Measurements from ENCODE around the gene C4orf17.
A peak's percentile ranks its signal among the peaks of the same experiment; 100 is the strongest.
"Not testable (repeated sequence)": the region's sequence is repeated elsewhere in the genome, so short reads cannot be mapped to it uniquely, and the experiment has no call there.

The C4orf17 gene

DNA sequence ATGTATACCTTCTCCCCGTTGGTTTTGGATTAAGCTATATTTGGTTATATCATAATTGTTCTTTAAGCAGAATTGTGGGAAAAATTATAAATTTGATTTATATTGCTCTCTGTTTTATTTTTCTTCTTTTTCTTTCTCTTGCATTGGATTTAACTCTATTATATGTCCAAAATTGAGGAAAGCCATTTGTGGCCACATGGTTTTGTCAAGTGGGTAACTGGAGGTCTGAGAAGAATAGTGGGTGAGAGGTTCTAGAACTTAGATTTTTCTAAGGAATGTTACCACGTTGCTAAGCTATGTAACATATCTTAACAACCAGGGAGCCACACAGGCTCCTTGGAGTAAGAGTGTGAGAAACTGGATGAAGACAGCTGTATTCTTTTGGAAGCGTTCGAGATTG, at the start of gene C4orf17:
TSS of gene C4orf17 (plus strand) at position 301 of the 400 bp plus-strand sequence. CDS start 2,061 bp downstream, outside the sequence.
- DNase-seq: no peak

DNA sequence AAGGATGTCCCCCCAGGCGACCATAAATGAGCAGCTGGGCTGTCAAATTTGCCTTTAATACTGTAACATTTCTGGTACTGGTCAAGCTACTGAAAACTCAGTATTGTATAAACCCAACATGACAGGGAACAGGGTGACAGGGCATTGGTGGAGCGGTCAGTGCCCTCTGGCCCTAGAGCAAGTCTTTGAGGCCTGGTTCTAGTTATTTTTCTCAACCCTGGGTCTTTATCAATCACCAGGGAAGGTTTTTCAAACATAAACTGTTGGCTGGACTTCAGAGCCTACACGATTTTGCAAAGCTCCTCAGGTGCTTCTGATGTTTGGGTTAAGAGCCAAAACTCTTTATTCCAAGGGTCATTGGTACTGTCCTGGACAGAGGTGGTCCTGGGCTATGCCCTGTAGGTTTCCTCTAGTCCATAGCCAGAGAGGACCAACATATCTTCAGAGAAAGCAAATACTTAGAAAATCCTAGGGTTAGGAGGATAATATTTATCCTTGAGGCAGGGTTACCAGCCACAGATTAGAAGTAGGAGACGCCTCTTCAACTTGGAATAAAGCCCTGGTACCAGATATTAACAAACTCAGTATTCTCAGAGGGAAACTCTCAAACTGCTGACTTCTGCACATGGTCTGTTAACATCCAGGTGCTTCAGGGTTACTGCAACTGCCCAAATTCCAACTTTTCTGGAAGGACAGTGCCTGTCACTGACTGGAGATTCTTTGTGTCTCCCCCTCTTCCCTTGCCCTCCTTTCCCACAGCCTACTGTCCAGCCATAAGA, 49.0 kb upstream of the C4orf17 start:
- DNase-seq: no peak

- peak; percentile 26 for DNase-seq
These were observed 47.9 kb upstream of the C4orf17 start for GRCh38 chr4:99462875-99463464.

DNA sequence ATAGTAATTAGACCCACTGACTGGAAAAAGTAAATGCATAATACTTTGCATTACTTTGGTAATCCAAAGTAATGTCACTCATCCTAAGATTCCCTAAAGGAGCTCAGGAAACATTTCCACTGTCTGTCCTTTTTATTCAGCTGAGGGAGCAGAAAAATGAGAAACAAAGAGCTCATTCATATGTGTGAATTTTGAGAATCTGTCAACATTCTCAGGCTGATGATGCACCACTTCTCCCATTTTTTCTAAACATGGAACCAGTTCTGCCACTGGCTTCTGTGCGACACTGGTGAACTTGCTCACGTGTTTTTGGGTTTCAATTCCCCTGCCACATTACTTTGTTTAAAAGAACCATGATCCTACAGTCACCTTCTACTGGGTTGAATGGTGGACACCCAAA, 47.3 kb upstream of the C4orf17 start:
- no peak for DNase-seq

GRCh38 chr4:99467887-99468286, 42.9 kb upstream of the C4orf17 start:
- no peak for DNase-seq

DNA sequence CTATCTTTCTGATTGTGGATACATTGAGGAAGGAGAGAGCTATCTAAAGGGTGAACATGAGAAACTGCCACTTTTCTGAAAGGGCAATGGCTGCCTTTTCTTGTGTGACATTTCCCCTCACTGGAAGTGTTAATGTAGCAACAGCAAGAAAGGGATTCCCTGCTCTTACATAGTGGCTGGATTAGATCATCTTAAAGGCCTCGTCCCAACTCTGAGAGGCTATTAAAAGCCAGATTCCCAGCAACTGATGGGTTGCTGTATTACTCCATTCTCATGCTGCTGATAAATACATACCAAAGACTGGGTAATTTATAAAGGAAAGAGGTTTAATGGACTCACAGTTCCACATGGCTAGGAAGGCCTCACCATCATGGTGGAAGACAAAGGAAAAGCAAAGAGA, 41.9 kb upstream of the C4orf17 start:
- no peak for DNase-seq

DNA sequence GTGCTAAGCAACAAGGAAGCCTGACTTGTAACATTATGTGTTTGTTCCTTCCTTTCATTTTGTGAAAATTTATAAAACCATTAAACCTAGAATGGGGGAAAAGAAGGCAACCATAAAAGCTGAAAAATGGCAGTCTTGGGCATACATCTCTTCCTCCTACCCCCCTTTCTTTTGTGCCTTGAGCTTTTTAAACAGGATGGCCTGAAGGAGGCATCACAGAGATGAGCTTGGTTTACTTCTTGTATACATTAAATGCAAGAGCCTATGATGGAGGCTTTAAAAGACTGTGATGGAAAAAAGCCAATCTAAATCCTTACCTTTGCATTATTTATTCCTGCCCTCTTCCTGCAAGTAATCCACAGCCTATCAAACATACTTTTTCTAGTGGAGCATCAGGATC, 39.5 kb upstream of the C4orf17 start:
- no peak for DNase-seq

DNA sequence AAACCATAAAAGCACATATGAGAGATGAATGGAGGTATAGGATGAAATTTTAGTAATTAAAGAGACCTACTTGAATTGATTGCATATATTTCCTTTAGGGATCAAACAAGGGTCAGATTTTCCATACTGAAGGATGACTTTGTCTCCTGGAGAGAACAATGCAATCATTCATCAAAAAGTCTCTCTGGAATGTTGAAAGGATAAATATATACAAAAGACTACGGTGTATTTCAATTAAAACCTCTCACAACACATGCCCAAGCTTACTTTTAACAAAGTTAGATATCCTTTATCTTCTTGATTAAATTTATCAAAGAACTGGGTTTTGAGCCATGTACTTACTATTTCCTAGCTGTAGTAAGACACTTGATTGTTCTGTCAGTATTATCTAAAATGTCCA, 38.9 kb upstream of the C4orf17 start:
- DNase-seq: no peak

DNA sequence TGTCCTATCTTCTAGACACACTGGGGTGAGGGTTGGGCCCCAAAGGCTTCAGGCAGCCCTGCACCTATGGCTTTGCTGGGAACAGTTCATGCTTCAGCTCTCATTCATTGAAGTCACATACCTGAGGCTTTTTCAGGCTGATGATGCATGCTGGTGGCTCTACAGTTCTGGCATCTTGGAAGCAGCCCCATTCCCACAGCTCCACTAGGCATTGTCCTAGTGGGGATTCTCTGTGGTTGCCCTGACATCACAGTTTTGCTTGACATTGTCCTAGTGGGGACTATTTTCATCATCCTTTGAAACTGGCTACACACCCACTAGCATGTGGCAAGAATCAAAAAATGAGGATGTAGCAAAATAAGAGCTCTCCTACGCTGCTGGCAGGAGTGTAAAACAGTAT, 37.7 kb upstream of the C4orf17 start:
- no peak for DNase-seq

DNA sequence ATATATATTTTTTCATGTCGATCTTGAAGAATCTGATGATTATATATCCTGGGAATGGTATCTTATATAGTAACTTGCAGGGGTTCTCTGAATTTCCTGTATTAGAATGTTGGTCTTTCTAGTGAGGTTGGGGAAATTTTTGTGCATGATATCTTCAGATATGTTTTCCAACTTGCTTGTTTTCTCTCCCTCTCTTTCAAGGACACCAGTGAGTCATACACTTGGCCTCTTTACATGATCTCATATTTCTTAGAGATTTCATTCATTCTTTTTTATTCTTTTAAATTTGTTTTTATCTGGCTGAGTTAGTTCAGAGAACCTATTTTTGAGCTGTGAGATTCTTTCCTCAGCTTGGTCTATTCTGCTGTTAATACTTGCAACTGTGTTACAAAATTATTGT, 27.2 kb upstream of the C4orf17 start:
- no peak for DNase-seq

DNA sequence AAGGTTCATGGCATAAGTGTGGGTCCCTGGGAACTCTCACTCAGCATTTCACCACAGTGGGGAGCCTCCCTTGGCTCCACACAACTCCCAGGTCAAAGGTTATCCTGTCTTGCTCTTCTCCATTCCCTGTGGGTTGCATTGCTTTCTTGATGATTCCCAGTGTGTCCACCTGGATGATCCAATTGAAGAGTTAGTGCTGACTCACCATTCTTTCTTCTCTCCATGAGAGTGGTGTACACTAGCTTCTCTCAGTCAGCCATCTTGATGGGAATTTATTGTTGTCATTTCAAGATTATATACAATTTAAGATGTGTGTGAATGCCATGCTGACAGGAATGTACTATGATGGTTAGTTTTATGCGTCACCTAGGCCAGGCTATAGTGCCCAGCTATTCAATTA, 25.6 kb upstream of the C4orf17 start:
- no peak for DNase-seq

GRCh38 chr4:99486648-99487047, 24.2 kb upstream of the C4orf17 start:
- DNase-seq: not testable (repeated sequence)

- no peak for DNase-seq
These were observed 20.5 kb upstream of the C4orf17 start for GRCh38 chr4:99490286-99490685.

DNA sequence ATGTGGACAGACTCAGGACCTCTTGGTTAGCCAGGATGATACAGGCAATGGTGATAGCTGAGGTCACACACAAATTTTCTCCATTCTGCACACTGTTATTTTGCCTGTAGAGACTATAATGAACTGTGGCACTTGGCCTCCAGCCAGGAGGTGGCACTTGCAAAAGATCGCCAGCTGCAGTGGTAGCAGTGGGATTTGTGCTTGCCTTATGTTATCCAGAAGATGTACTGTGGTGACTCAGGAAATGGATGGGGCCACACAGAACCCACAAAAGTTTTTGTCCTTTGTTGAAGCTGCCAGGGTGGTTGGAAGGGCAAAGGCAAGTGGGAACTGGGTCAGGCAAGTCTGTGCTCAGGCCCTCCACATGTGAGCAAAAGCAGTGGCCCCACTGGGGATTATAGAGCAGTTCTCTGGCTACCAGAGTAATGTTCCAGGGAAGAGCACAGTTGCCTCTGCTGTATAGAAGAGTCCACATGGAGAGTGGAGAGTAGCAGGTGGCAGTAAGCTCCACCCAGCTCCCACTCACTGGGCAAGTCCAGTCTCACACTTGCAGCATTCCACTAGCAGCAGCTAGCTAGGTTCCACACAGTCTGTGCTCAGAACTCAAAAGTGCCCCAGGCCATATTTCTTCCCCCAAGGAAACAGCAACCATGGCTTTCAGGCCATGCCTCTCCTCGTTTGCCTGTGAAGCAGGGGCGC, 5.9 kb upstream of the C4orf17 start:
- DNase-seq: no peak

- DNase-seq: no peak
These were observed 4.0 kb upstream of the C4orf17 start for GRCh38 chr4:99506781-99507180.

DNA sequence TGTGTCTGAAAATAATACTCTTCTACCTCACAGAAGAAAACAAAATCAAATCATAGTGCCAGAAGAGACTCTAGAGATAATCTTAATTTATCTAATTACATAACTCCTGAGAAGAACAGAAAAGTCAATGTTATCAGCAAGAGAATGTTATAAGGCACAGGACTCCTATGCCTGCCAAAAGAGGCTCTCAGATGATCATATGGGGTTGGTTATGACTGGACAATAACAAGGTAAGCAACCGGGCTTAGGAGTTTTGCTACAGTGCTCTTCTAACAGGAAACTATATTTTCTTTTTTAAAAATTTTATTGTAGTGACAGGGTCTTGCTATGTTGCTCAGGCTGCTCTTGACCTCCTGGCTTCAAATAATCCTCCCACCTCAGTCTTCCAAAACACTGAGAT, 3.5 kb upstream of the C4orf17 start:
- no peak for DNase-seq

- no peak for DNase-seq
These were observed 3.1 kb upstream of the C4orf17 start for GRCh38 chr4:99507762-99508161.

DNA sequence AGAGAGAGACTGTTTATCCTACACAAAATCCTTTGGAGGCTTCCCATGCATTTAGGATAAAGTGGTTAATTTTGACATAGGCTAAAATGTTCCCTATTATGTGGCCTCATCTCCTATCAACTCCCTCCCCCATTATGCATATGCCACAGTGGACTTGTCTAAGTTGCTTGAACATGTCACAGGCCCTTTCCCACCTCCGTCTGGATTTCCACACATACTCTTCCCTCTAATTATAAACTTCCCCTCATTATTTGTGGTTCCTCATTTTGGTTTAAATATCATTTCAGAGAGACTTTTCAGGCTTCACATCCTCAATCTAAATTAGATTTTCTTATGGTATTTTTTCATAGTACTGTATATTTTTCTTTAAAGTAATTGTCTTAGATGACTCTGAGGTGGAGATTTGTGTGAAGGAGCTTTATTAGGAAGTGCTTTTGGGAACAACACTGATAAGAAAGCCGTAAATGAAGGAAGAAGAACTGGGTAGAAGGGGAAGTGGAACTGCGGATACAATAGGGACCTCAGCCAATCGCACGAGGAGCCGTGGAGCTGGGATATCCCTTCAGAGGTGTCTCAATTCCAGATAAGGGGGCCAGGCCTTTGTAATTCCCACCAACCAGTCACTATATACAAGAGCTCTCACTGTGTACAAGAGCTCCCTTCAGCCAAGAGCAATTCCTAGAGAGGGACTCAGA, 7.9 kb downstream of the C4orf17 start:
- DNase-seq: no peak

DNA sequence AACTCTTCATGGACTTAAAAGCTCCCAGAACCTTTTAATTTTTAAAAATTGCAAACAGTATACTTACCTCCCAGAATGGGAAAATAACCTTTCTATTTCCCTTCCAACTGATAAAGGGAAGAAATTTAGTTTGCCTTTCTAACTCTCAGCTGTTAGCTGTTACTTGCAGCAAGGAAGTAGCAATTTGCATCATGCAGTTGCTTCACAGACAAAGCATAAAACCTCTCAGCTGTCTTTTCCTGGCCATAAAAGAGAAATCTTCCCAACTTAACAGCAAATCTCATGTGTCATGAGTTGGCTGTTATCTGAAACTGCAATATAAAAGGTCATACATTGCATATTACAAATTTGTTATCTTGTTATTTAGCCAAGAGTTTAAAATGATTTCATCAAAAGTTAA, 18.4 kb downstream of the C4orf17 start:
- DNase-seq: no peak

DNA sequence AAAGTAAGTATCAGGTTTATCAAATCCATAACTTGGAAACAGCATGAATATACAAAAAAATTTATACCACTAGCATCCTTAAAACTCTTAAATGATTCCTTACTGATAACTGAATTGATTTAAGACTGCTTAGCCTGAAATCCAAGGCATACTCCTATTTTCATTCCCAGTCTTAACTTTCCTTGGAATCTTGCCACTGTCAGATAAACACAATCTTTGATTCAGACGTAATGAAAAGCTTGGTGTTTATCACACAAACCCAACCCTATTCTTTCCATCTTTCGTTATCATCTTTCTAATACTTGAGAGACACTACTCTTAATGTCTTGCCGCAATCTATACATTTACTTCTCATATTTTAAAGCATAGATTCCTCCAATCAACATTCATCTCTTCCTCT, 19.1 kb downstream of the C4orf17 start:
- DNase-seq: no peak

DNA sequence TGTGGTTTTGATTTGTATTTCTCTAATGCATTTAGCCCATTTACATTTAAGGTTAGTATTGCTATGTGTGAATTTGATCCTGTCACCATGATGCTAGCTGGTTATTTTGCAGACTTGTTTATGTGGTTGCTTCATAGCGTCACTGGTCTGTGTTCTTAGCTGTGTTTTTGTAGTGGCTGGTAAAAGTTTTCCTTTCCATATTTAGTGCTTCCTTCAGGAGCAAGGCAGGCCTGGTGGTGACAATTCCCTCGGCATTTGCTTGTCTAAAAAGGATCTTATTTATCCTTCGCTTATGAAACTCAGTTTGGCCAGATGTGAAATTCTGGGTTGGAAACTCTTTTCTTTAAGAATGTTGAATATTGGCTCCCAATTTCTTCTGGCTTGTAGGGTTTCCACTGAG, 23.9 kb downstream of the C4orf17 start:
- DNase-seq: not testable (repeated sequence)

- DNase-seq: no peak
These were observed 25.4 kb downstream of the C4orf17 start for GRCh38 chr4:99536271-99536670.

DNA sequence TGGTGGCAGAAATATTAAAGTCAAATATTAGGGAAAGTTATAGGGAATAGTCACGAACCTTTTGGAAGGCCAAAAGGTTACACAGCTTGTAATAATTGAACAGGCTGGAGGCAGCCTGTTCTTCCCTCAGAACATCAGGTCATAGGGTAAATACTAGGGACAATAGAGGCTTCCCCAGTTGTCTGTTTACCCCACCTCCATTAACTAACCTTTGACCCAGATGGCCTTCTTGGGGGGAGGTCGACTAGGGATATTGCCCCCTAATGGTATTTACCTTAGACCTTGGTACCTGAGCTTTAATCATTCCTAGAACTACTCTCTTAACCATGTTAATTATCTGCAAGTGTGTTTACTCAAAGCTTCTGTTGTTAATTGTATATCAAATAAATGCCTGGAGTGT, 26.0 kb downstream of the C4orf17 start:
- peak; percentile 66 for DNase-seq

- no peak for DNase-seq
These were observed 26.9 kb downstream of the C4orf17 start for GRCh38 chr4:99537674-99538073.

Measured in NCI-H748 treated with DMSO at 0.1 percent for 48 hours (cell line).